Kidney epithelial cell (primary cell): ENCODE results near the gene PRTN3. TPM values are rescaled to one million over a fixed set of nuclear protein-coding genes. Genes with fewer than 3 reads are reported as not detected.
A peak's percentile ranks its signal among the peaks of the same experiment; 100 is the strongest.

Source experiments
- DNase-seq: peaks from one replicate; pipeline ENCODE4 v3.0.0-alpha.2; 2010; ENCODE audit warnings: low read depth
- H3K27me3 ChIP-seq: 2 replicates; pipeline ENCODE4 v1.6.0; 2011; ENCODE audit warnings: low read length; ENCODE audit not compliant: control insufficient read depth, insufficient read depth
- H3K36me3 ChIP-seq: 2 replicates; pipeline ENCODE4 v1.5.1; 2011; ENCODE audit warnings: low read length; ENCODE audit not compliant: control insufficient read depth, insufficient read depth
- H3K4me3 ChIP-seq: 2 replicates; pipeline ENCODE4 v1.5.1; 2011; ENCODE audit warnings: low read depth, mild to moderate bottlenecking, control low read depth, low read length
- total RNA-seq: library from RNA; depleted of rRNA; stranded (reverse); fragments of >200 nt; gene quantifications from 2 replicates; pipeline ENCODE4 v1.2.3, GENCODE V29; 2015
- TF ChIP-seq, protein P1 (sequence below): IDR thresholded peaks from 2 replicates; pipeline ENCODE4 v1.5.1; 2011; ENCODE audit warnings: mild to moderate bottlenecking, moderate library complexity, low read length, control low read depth, inconsistent platforms; ENCODE audit not compliant: insufficient read depth, poor library complexity, severe bottlenecking

Gene PRTN3
- total RNA-seq, 1 donor from 2014 or later: not detected

DNA sequence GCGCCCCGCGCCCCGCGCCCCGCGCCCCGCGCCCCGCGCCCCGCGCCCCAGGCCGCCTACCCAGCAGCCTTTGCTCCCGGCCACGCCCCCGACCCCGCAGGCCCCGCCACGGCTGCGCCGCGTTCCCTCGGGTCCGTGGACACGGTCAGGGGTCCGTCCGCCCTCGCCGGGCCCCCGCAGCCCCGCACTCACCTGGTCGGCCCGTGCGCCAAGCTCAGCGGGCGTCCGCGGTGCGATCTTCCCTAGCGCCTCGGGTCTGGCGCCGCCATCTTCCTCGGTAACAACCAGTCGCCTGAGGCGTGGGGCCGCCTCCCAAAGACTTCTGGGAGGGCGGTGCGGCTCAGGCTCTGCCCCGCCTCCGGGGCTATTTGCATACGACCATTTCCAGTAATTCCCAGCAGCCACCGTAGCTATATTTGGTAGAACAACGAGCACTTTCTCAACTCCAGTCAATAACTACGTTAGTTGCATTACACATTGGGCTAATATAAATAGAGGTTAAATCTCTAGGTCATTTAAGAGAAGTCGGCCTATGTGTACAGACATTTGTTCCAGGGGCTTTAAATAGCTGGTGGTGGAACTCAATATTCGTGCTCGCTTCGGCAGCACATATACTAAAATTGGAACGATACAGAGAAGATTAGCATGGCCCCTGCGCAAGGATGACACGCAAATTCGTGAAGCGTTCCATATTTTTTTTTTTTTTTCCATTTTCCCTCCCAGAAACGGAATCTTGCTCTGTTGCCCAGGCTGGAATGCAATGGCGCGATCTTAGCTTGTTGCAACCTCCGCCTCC, 52.3 kb downstream of the PRTN3 start, which contains the start of the genes MED16 and RNU6-9:
TSS of gene MED16 (minus strand) at position 294 of the 796 bp plus-strand sequence. CDS start 2,056 bp downstream, outside the sequence.
TSS of gene RNU6-9 (plus strand) at position 591 of the 796 bp plus-strand sequence.
- Histone ChIP-seq H3K36me3 (peaks cover 2% of the 10 kb centered on the region), H3K27me3 (no peaks in the 10 kb centered on the region), H3K4me3 (peak within 1 kb of the TSS; percentile 90)
- TF ChIP-seq, protein P1, sequence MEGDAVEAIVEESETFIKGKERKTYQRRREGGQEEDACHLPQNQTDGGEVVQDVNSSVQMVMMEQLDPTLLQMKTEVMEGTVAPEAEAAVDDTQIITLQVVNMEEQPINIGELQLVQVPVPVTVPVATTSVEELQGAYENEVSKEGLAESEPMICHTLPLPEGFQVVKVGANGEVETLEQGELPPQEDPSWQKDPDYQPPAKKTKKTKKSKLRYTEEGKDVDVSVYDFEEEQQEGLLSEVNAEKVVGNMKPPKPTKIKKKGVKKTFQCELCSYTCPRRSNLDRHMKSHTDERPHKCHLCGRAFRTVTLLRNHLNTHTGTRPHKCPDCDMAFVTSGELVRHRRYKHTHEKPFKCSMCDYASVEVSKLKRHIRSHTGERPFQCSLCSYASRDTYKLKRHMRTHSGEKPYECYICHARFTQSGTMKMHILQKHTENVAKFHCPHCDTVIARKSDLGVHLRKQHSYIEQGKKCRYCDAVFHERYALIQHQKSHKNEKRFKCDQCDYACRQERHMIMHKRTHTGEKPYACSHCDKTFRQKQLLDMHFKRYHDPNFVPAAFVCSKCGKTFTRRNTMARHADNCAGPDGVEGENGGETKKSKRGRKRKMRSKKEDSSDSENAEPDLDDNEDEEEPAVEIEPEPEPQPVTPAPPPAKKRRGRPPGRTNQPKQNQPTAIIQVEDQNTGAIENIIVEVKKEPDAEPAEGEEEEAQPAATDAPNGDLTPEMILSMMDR: no peak
- DNase-seq: peak; percentile 54

DNA sequence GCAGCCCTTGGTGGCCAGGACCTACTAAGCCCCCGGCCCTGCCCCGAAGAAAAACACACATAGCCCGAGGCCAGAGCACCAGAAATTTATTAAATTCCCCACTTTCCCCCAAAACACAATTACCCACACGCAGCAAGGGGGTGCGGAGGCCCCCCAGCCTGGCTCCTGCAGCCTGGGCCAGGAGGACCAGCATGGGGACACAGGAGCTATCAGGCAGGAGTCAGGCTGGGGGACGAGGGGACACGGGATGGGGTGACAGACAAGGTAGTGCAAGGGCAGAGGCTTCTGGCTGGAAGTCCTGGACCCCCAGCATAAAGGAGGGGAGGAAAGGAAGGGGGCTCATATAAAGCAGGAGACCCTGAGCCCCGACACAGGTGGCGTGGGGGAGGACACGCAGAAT, 55.6 kb downstream of the PRTN3 start:
- Histone ChIP-seq H3K36me3 (peaks cover 4% of the 10 kb centered on the region), H3K4me3 (no peak overlapping the region), H3K27me3 (no peaks in the 10 kb centered on the region)
- TF ChIP-seq, protein P1: no peak
- no peak for DNase-seq

DNA sequence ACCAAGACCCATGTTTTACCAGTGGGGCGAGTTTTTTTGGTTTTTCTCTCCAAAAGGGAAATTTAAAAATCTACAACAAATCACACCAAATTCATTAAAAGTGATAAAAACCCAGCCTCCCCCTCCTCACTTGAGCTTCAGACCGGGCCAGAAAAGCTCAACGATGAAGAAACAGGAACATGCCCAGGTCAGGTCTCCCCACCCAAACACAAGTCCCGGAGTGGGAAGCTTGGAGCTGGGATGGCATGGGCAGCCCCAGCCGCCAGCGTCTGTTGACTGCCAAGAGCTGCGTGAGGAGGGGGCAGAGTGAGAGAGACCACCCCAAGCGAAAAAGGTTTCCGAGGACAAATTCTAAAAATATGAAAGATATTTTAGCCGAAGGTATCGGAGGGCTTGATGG, 56.2 kb downstream of the PRTN3 start:
- no peak for DNase-seq
- TF ChIP-seq, protein P1: no peak
- Histone ChIP-seq H3K4me3 (no peak overlapping the region), H3K36me3 (peaks cover 5% of the 10 kb centered on the region), H3K27me3 (no peaks in the 10 kb centered on the region)

DNA sequence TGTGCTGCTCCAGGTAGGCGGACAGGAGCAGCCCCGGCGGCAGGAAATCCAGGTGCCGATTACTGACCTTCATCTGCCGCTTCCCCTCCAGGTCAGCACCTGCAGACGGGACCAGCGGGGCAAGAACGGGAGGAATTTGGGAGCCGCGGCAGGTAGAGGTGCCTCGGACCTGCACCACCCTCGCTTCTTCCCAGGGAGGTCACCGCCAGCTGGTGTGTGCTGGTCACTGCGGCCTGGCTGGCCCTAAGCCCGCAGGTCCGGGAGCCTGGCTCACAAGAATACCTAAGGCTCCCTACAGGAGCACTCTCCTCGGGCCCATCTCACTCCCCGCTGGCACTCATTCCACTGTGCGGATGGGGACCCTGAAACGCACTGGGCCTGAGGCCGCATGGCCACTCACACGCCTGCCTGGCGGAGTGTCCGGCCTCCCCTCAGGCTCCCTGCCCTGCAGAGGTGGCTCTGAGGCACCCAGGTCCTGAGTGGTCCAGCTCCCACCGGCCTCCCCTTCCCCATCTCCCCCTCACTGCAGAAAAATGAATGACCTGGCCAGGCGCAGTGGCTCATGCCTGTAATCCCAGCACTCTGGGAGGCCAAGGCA, 56.7 kb downstream of the PRTN3 start:
- Histone ChIP-seq H3K36me3 (peaks cover 5% of the 10 kb centered on the region), H3K27me3 (no peaks in the 10 kb centered on the region), H3K4me3 (no peak overlapping the region)
- DNase-seq: no peak
- TF ChIP-seq, protein P1: peak; percentile 22

Other genes starting within 250 kb of the PRTN3 start
- 47.6 and 50.0 TPM in 2 replicates for gene POLRMT, start 207.5 kb upstream of the PRTN3 start, total RNA-seq
- gene FGF22, start 201.1 kb upstream of the PRTN3 start, total RNA-seq: not detected in 2 replicates
- gene RNF126, start 177.8 kb upstream of the PRTN3 start, total RNA-seq: 77.6 and 107 TPM in 2 replicates
- 378 and 504 TPM in 2 replicates for gene FSTL3, start 164.6 kb upstream of the PRTN3 start, total RNA-seq
- not detected in 2 replicates for gene PRSS57, start 145.5 kb upstream of the PRTN3 start, total RNA-seq
- gene PALM, start 132.1 kb upstream of the PRTN3 start, total RNA-seq: 42.8 and 49.8 TPM in 2 replicates
- gene MISP, start 89.9 kb upstream of the PRTN3 start, total RNA-seq: 45.6 and 52.4 TPM in 2 replicates
- gene PTBP1, start 43.5 kb upstream of the PRTN3 start, total RNA-seq: 268 and 349 TPM in 2 replicates
- gene PLPPR3, start 19.0 kb upstream of the PRTN3 start, total RNA-seq: 2.9 and 4.1 TPM in 2 replicates
- not detected in 2 replicates for gene AZU1, start 13.2 kb upstream of the PRTN3 start, total RNA-seq
- gene ELANE, start 11.3 kb downstream of the PRTN3 start, total RNA-seq: 0.67 TPM in 1 of 2 replicates, not detected in the other
- 1.3 TPM in 2 replicates for gene CFD, start 18.7 kb downstream of the PRTN3 start, total RNA-seq
- gene MED16, start 52.2 kb downstream of the PRTN3 start, total RNA-seq: 40.1 and 41.4 TPM in 2 replicates
- not detected in 2 replicates for gene RNU6-9, start 52.5 kb downstream of the PRTN3 start, total RNA-seq
- gene R3HDM4, start 72.2 kb downstream of the PRTN3 start, total RNA-seq: 61.5 and 75.0 TPM in 2 replicates
- 0.75 TPM in 1 of 2 replicates, not detected in the other for gene KISS1R, start 76.3 kb downstream of the PRTN3 start, total RNA-seq
- 24.8 and 27.4 TPM in 2 replicates for gene ARID3A, start 85.0 kb downstream of the PRTN3 start, total RNA-seq
- gene WDR18, start 143.3 kb downstream of the PRTN3 start, total RNA-seq: 54.6 and 65.0 TPM in 2 replicates
- 0.08 and 1.6 TPM in 2 replicates for gene GRIN3B, start 159.4 kb downstream of the PRTN3 start, total RNA-seq
- gene TMEM259, start 180.1 kb downstream of the PRTN3 start, total RNA-seq: 204 and 221 TPM in 2 replicates
- not detected in 2 replicates for gene RNU6-2, start 180.5 kb downstream of the PRTN3 start, total RNA-seq
- gene CNN2, start 185.6 kb downstream of the PRTN3 start, total RNA-seq: 285 and 314 TPM in 2 replicates
- gene ABCA7, start 199.1 kb downstream of the PRTN3 start, total RNA-seq: 16.4 and 17.0 TPM in 2 replicates
- 1.4 and 4.2 TPM in 2 replicates for gene ARHGAP45, start 226.2 kb downstream of the PRTN3 start, total RNA-seq